ENCODE results near the gene CARD14. TPM values are rescaled to one million over a fixed set of nuclear protein-coding genes. Genes with fewer than 3 reads are reported as not detected.

CARD14 gene
- total and polyA plus RNA-seq, 2 of the 13 experiments (the other 11 are each of a cell fraction or from before 2014, with no cell fraction given), result 0.11 TPM; not detected in 1

DNA sequence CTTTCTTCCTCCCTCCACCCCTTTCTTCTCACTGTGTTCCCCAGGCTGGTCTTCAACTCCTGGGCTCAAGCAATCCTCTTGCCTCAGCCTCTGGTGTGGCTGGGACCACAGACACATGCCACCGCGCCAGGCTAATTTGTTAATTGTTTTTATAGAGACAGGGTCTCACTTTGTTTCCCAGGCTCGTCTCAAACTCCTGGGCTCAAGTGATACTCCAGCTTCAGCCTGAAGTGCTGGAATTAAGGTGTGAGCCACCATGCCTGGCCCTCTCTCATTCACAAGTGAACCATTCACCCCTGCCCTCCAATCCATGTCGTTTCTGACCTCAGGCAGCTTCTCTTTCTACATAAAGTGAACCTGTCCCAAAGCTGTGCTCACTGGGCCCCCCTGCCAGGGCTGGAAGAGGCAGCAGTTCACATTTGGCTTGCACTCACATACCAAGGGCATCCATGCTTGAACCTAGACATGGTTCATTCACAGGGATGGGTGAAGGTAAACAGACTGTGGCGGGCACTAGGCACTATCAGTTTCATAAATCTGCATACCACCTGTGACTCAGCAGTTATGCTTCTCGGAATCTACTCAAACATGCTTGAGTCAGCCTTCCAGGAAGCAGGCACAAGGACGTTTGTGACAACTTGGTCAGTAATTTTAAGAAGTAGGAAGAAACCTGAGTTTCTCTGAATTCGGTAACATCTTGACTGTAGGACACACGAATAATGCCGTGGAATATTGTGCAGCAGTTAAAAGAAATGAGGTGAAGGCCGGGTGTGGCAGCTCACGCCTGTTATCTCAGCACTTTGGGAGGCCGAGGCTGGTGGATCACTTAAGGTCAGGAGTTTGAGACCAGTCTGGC is 84.8 kb downstream of the CARD14 start (continued):
- TF ChIP-seq, protein P1, sequence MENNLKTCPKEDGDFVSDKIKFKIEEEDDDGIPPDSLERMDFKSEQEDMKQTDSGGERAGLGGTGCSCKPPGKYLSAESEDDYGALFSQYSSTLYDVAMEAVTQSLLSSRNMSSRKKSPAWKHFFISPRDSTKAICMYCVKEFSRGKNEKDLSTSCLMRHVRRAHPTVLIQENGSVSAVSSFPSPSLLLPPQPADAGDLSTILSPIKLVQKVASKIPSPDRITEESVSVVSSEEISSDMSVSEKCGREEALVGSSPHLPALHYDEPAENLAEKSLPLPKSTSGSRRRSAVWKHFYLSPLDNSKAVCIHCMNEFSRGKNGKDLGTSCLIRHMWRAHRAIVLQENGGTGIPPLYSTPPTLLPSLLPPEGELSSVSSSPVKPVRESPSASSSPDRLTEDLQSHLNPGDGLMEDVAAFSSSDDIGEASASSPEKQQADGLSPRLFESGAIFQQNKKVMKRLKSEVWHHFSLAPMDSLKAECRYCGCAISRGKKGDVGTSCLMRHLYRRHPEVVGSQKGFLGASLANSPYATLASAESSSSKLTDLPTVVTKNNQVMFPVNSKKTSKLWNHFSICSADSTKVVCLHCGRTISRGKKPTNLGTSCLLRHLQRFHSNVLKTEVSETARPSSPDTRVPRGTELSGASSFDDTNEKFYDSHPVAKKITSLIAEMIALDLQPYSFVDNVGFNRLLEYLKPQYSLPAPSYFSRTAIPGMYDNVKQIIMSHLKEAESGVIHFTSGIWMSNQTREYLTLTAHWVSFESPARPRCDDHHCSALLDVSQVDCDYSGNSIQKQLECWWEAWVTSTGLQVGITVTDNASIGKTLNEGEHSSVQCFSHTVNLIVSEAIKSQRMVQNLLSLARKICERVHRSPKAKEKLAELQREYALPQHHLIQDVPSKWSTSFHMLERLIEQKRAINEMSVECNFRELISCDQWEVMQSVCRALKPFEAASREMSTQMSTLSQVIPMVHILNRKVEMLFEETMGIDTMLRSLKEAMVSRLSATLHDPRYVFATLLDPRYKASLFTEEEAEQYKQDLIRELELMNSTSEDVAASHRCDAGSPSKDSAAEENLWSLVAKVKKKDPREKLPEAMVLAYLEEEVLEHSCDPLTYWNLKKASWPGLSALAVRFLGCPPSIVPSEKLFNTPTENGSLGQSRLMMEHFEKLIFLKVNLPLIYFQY (CRISPR knock-in tag; IDR thresholded peaks at IDR 0.05; ENCODE audit: borderline replicate concordance), result no peak
- TF ChIP-seq DMAP1 (CRISPR knock-in tag; IDR thresholded peaks at IDR 0.05), result no peak
- TF ChIP-seq, protein P2, sequence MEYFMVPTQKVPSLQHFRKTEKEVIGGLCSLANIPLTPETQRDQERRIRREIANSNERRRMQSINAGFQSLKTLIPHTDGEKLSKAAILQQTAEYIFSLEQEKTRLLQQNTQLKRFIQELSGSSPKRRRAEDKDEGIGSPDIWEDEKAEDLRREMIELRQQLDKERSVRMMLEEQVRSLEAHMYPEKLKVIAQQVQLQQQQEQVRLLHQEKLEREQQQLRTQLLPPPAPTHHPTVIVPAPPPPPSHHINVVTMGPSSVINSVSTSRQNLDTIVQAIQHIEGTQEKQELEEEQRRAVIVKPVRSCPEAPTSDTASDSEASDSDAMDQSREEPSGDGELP (IDR thresholded peaks at IDR 0.05; ENCODE audit: borderline replicate concordance, low read depth), result peak; percentile 9; the same call in 1 of the 2 replicates
- TF ChIP-seq, protein P3, sequence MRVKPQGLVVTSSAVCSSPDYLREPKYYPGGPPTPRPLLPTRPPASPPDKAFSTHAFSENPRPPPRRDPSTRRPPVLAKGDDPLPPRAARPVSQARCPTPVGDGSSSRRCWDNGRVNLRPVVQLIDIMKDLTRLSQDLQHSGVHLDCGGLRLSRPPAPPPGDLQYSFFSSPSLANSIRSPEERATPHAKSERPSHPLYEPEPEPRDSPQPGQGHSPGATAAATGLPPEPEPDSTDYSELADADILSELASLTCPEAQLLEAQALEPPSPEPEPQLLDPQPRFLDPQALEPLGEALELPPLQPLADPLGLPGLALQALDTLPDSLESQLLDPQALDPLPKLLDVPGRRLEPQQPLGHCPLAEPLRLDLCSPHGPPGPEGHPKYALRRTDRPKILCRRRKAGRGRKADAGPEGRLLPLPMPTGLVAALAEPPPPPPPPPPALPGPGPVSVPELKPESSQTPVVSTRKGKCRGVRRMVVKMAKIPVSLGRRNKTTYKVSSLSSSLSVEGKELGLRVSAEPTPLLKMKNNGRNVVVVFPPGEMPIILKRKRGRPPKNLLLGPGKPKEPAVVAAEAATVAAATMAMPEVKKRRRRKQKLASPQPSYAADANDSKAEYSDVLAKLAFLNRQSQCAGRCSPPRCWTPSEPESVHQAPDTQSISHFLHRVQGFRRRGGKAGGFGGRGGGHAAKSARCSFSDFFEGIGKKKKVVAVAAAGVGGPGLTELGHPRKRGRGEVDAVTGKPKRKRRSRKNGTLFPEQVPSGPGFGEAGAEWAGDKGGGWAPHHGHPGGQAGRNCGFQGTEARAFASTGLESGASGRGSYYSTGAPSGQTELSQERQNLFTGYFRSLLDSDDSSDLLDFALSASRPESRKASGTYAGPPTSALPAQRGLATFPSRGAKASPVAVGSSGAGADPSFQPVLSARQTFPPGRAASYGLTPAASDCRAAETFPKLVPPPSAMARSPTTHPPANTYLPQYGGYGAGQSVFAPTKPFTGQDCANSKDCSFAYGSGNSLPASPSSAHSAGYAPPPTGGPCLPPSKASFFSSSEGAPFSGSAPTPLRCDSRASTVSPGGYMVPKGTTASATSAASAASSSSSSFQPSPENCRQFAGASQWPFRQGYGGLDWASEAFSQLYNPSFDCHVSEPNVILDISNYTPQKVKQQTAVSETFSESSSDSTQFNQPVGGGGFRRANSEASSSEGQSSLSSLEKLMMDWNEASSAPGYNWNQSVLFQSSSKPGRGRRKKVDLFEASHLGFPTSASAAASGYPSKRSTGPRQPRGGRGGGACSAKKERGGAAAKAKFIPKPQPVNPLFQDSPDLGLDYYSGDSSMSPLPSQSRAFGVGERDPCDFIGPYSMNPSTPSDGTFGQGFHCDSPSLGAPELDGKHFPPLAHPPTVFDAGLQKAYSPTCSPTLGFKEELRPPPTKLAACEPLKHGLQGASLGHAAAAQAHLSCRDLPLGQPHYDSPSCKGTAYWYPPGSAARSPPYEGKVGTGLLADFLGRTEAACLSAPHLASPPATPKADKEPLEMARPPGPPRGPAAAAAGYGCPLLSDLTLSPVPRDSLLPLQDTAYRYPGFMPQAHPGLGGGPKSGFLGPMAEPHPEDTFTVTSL (CRISPR knock-in tag; IDR thresholded peaks at IDR 0.05; ENCODE audit: borderline replicate concordance), result no peak
- TF ChIP-seq MED1 (CRISPR knock-in tag; IDR thresholded peaks at IDR 0.05), result peak; percentile 44; the same call in 1 of the 2 replicates
- no peak for TF ChIP-seq ZNF317 (CRISPR knock-in tag; IDR thresholded peaks at IDR 0.05)
- TF ChIP-seq, protein P4, sequence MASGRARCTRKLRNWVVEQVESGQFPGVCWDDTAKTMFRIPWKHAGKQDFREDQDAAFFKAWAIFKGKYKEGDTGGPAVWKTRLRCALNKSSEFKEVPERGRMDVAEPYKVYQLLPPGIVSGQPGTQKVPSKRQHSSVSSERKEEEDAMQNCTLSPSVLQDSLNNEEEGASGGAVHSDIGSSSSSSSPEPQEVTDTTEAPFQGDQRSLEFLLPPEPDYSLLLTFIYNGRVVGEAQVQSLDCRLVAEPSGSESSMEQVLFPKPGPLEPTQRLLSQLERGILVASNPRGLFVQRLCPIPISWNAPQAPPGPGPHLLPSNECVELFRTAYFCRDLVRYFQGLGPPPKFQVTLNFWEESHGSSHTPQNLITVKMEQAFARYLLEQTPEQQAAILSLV (CRISPR knock-in tag; IDR thresholded peaks at IDR 0.05; ENCODE audit: borderline replicate concordance), result no peak
- TF ChIP-seq ZKSCAN8 (CRISPR knock-in tag; IDR thresholded peaks at IDR 0.05; ENCODE audit: borderline replicate concordance), result no peak
- no peak for TF ChIP-seq ATF2 (CRISPR knock-in tag; IDR thresholded peaks at IDR 0.05)
- TF ChIP-seq, protein P5, sequence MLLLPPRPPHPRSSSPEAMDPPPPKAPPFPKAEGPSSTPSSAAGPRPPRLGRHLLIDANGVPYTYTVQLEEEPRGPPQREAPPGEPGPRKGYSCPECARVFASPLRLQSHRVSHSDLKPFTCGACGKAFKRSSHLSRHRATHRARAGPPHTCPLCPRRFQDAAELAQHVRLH (CRISPR knock-in tag; IDR thresholded peaks at IDR 0.05; ENCODE audit: borderline replicate concordance, low read depth), result peak; percentile 27; the same call in 1 of the 2 replicates
- no peak for TF ChIP-seq ZMAT3 (CRISPR knock-in tag; conservative IDR thresholded peaks at IDR 0.05)
- TF ChIP-seq, protein P6, sequence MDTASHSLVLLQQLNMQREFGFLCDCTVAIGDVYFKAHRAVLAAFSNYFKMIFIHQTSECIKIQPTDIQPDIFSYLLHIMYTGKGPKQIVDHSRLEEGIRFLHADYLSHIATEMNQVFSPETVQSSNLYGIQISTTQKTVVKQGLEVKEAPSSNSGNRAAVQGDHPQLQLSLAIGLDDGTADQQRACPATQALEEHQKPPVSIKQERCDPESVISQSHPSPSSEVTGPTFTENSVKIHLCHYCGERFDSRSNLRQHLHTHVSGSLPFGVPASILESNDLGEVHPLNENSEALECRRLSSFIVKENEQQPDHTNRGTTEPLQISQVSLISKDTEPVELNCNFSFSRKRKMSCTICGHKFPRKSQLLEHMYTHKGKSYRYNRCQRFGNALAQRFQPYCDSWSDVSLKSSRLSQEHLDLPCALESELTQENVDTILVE (CRISPR knock-in tag; IDR thresholded peaks at IDR 0.05), result peak; percentile 82; the same call in 1 of the 2 replicates
- TF ChIP-seq KDM1A (CRISPR knock-in tag; IDR thresholded peaks at IDR 0.05), result no peak
